Colonic mucosa (tissue), 4 donors: ENCODE results near the gene DSCAML1. TPM values are rescaled to one million over a fixed set of nuclear protein-coding genes. Genes with fewer than 3 reads are reported as not detected.

Experiments used
- DNase-seq: peaks from one replicate; pipeline ENCODE4 v3.0.0-alpha.2; 2020
- H3K27ac ChIP-seq: fragments of 200-600 bp; one replicate; pipeline ENCODE4 v1.8.0; 2021
- H3K27me3 ChIP-seq: fragments of 200-600 bp; one replicate; pipeline ENCODE4 v1.8.0; 2021
- H3K36me3 ChIP-seq: fragments of 200-600 bp; one replicate; pipeline ENCODE4 v1.8.0; 2021
- H3K4me1 ChIP-seq: fragments of 200-600 bp; one replicate; pipeline ENCODE4 v1.8.0; 2021; ENCODE audit warnings: mild to moderate bottlenecking
- H3K4me3 ChIP-seq: fragments of 200-600 bp; one replicate; pipeline ENCODE4 v1.8.0; 2021
- H3K9ac ChIP-seq, 2 donors: one replicate each; pipeline ENCODE4 v1.7.0; 2013; ENCODE audit warnings: control low read depth in 2 of 2, low read depth in 2 of 2, low read length in 2 of 2
- H3K9me3 ChIP-seq: fragments of 200-600 bp; one replicate; pipeline ENCODE4 v1.8.0; 2021
- CTCF ChIP-seq: fragments of 200-600 bp; IDR thresholded peaks from one replicate; pipeline ENCODE4 v1.8.0; 2022; ENCODE audit warnings: antibody characterized with exemption, mild to moderate bottlenecking
- intact Hi-C: fragments of 100-400 bp; cut with DNase I; formaldehyde crosslinking; loops from one replicate; pipeline ENCODE4 v1.14.1; 2022
- total RNA-seq, 2 donors: library from RNA; stranded (reverse); fragmentation: NEBNext Ultra II Directional in 1 of 2; extraction: Animal tissue kit (Norgen Biotek cat#: 25700) in 1 of 2; gene quantifications; one replicate each; pipeline ENCODE4 v1.2.1, GENCODE V29; 2021
- donor health status: healthy.
- donor health status: DM: no; HTN: no; CAD: no.
- donor health status: DM: no; HTN: no; CAD: no.

Gene DSCAML1
- total RNA-seq, 2 donors from 2014 or later = 1.2 to 4.3 TPM

- Histone ChIP-seq H3K36me3 (no peaks in the 10 kb centered on the region), H3K9ac (no peak overlapping the region), H3K27me3 (no peaks in the 10 kb centered on the region), H3K9me3 (no peaks in the 10 kb centered on the region), H3K4me1 (no peaks in the 10 kb centered on the region), H3K27ac (no peak overlapping the region), H3K4me3 (no peak overlapping the region)
- intact Hi-C loops = no loop called here
- TF ChIP-seq CTCF = no peak
- no peak for DNase-seq
Measured at GRCh38 chr11:117631336-117632140, 165.5 kb downstream of the DSCAML1 start.

GRCh38 chr11:117629891-117630538 is 167.0 kb downstream of the DSCAML1 start:
- no peaks in the 10 kb centered on the region for H3K36me3 ChIP-seq
- no peak overlapping the region for H3K9ac ChIP-seq
- H3K4me3 ChIP-seq = no peak overlapping the region
- H3K4me1 ChIP-seq = no peaks in the 10 kb centered on the region
- TF ChIP-seq CTCF = no peak
- H3K9me3 ChIP-seq = no peaks in the 10 kb centered on the region
- intact Hi-C loops = no loop called here
- DNase-seq = no peak
- no peaks in the 10 kb centered on the region for H3K27me3 ChIP-seq
- H3K27ac ChIP-seq = no peak overlapping the region

- no peak overlapping the region for H3K9ac ChIP-seq
- no peaks in the 10 kb centered on the region for H3K9me3 ChIP-seq
- H3K27ac ChIP-seq = no peak overlapping the region
- H3K4me3 ChIP-seq = no peak overlapping the region
- intact Hi-C loops = no loop called here
- H3K4me1 ChIP-seq = no peaks in the 10 kb centered on the region
- no peak for DNase-seq
- no peaks in the 10 kb centered on the region for H3K36me3 ChIP-seq
- H3K27me3 ChIP-seq = no peaks in the 10 kb centered on the region
- no peak for TF ChIP-seq CTCF
Measured at GRCh38 chr11:117629146-117629545, 167.9 kb downstream of the DSCAML1 start.

- no peak for TF ChIP-seq CTCF
- no peaks in the 10 kb centered on the region for H3K36me3 ChIP-seq
- H3K27me3 ChIP-seq = no peaks in the 10 kb centered on the region
- no peak overlapping the region for H3K27ac ChIP-seq
- H3K4me1 ChIP-seq = no peaks in the 10 kb centered on the region
- H3K9ac ChIP-seq = no peak overlapping the region
- intact Hi-C loops = no loop called here
- no peak for DNase-seq
- H3K9me3 ChIP-seq = no peaks in the 10 kb centered on the region
- H3K4me3 ChIP-seq = no peak overlapping the region
Measured at GRCh38 chr11:117627259-117627658, 169.8 kb downstream of the DSCAML1 start.

- H3K4me1 ChIP-seq = no peaks in the 10 kb centered on the region
- no peaks in the 10 kb centered on the region for H3K36me3 ChIP-seq
- no peak overlapping the region for H3K27ac ChIP-seq
- no peak for TF ChIP-seq CTCF
- no peaks in the 10 kb centered on the region for H3K9me3 ChIP-seq
- no peaks in the 10 kb centered on the region for H3K27me3 ChIP-seq
- no peak for DNase-seq
- no peak overlapping the region for H3K4me3 ChIP-seq
- intact Hi-C loops = no loop called here
- H3K9ac ChIP-seq = no peak overlapping the region
Measured at GRCh38 chr11:117626576-117626975, 170.4 kb downstream of the DSCAML1 start.
